Liver (tissue), 9 donors: ENCODE data around the gene KRTAP19-1. TPM values are rescaled to one million over a fixed set of nuclear protein-coding genes. Genes with fewer than 3 reads are reported as not detected.
"Not testable (repeated sequence)": the region's sequence is repeated elsewhere in the genome, so short reads cannot be mapped to it uniquely, and the experiment has no call there.

Experiments used
- DNase-seq: peaks from one replicate; pipeline ENCODE4 v3.0.0-alpha.2; 2017; ENCODE audit warnings: low spot score
- H3K27ac ChIP-seq, 2 donors: one replicate each; pipeline ENCODE4 v1.7.0; 2013; ENCODE audit warnings: inconsistent platforms in 2 of 2, low read length in 2 of 2, control low read depth in 1 of 2, low read depth in 1 of 2, mild to moderate bottlenecking in 1 of 2
- H3K27me3 ChIP-seq, 4 donors: one replicate each; pipeline versions ENCODE4 v1.6.1 to v1.7.0; 2013; ENCODE audit warnings: low read length in 3 of 4, inconsistent platforms in 1 of 4, mild to moderate bottlenecking in 1 of 4, moderate library complexity in 1 of 4; ENCODE audit not compliant: control insufficient read depth in 4 of 4, insufficient read depth in 4 of 4
- H3K36me3 ChIP-seq, 4 donors: one replicate each; pipeline versions ENCODE4 v1.6.1 to v1.7.0; 2013; ENCODE audit warnings: low read length in 3 of 4, mild to moderate bottlenecking in 3 of 4, low read depth in 1 of 4, moderate library complexity in 1 of 4; ENCODE audit not compliant: control insufficient read depth in 4 of 4, insufficient read depth in 3 of 4
- H3K4me1 ChIP-seq, 4 donors: one replicate each; pipeline versions ENCODE4 v1.6.1 to v1.7.0; 2013; ENCODE audit warnings: low read length in 3 of 4, mild to moderate bottlenecking in 3 of 4, moderate library complexity in 1 of 4; ENCODE audit not compliant: control insufficient read depth in 4 of 4, insufficient read depth in 4 of 4
- H3K4me3 ChIP-seq, 3 donors: one replicate each; pipeline versions ENCODE4 v1.6.1 to v1.7.0; 2013; ENCODE audit warnings: low read length in 3 of 3, control low read depth in 1 of 3, low read depth in 1 of 3, mild to moderate bottlenecking in 1 of 3
- H3K9ac ChIP-seq, 2 donors: one replicate each; pipeline ENCODE4 v1.7.0; 2013; ENCODE audit warnings: low read length in 2 of 2, mild to moderate bottlenecking in 2 of 2, moderate library complexity in 2 of 2, control low read depth in 1 of 2, low read depth in 1 of 2
- H3K9me3 ChIP-seq, 4 donors: one replicate each; pipeline versions ENCODE4 v1.6.1 to v1.7.0; 2013; ENCODE audit warnings: low read length in 3 of 4; ENCODE audit not compliant: control insufficient read depth in 4 of 4
- FOXA1 ChIP-seq: IDR thresholded peaks from 2 replicates; pipeline ENCODE4 v1.6.1; 2016; ENCODE audit warnings: antibody characterized with exemption
- FOXA2 ChIP-seq: IDR thresholded peaks from 2 replicates; pipeline ENCODE4 v1.6.1; 2016; ENCODE audit warnings: antibody characterized with exemption
- GABPA ChIP-seq, 2 donors: IDR thresholded peaks in 1 of 2; conservative IDR thresholded peaks in 1 of 2; 2 replicates each; pipeline ENCODE4 v1.6.1; 2016; ENCODE audit warnings: antibody characterized with exemption in 2 of 2, mild to moderate bottlenecking in 1 of 2, moderate library complexity in 1 of 2
- HNF4A ChIP-seq, 2 donors: conservative IDR thresholded peaks; 2 replicates each; pipeline ENCODE4 v1.6.1; 2016; ENCODE audit warnings: antibody characterized with exemption in 2 of 2, mild to moderate bottlenecking in 2 of 2
- JUND ChIP-seq, 2 donors: IDR thresholded peaks; 2 replicates each; pipeline ENCODE4 v1.6.1; 2016; ENCODE audit warnings: antibody characterized with exemption in 2 of 2
- MAX ChIP-seq: IDR thresholded peaks from 2 replicates; pipeline ENCODE4 v1.6.1; 2016; ENCODE audit warnings: antibody characterized with exemption
- NR2F2 ChIP-seq: IDR thresholded peaks from 2 replicates; pipeline ENCODE4 v1.6.1; 2016; ENCODE audit warnings: antibody characterized with exemption
- RAD21 ChIP-seq, 2 donors: IDR thresholded peaks; 2 replicates each; pipeline ENCODE4 v1.6.1; 2016; ENCODE audit warnings: antibody characterized with exemption in 2 of 2, mild to moderate bottlenecking in 2 of 2
- SP1 ChIP-seq: IDR thresholded peaks from 2 replicates; pipeline ENCODE4 v1.6.1; 2018; ENCODE audit warnings: antibody characterized with exemption, mild to moderate bottlenecking
- TAF1 ChIP-seq: conservative IDR thresholded peaks from 2 replicates; pipeline ENCODE4 v1.6.1; 2016; ENCODE audit warnings: antibody characterized with exemption, mild to moderate bottlenecking
- YY1 ChIP-seq: IDR thresholded peaks from 2 replicates; pipeline ENCODE4 v1.6.1; 2016; ENCODE audit warnings: antibody characterized with exemption, mild to moderate bottlenecking
- WGBS: extraction: QIAGEN DNeasy Blood & Tissue Kit; methylation state at CpG from one replicate; pipeline ENCODE4 v1.1.7; 2013; 5-methylcytosine and 5-hydroxymethylcytosine counted together
- polyA plus RNA-seq, 2 donors: library from polyadenylated mRNA; stranded (reverse) in 1 of 2; unstranded in 1 of 2; fragments of 200-250 nt in 1 of 2; fragments of >200 nt in 1 of 2; fragmentation: Nextera tagmentation in 1 of 2; extraction: Ambion mirVana in 1 of 2; gene quantifications; one replicate each; pipeline versions ENCODE4 v1.2.1 to v1.2.3, GENCODE V29; 2013 to 2015
- total RNA-seq, 2 donors: library from RNA; depleted of rRNA; stranded (reverse); fragments of >200 nt; gene quantifications; one replicate each; pipeline ENCODE4 v1.2.3, GENCODE V29; 2014
- TF ChIP-seq, protein P1 (sequence below): IDR thresholded peaks from 2 replicates; pipeline ENCODE4 v1.6.1; 2016; ENCODE audit warnings: antibody characterized with exemption
- TF ChIP-seq, protein P2 (sequence below): fragments of 150-350 bp; IDR thresholded peaks from 2 replicates; pipeline ENCODE4 v1.5.1; 2017; ENCODE audit warnings: improper control_type of control experiment, low read depth, low read length; ENCODE audit not compliant: missing input control
- TF ChIP-seq, protein P3 (sequence below): IDR thresholded peaks from 2 replicates; pipeline ENCODE4 v1.6.1; 2016; ENCODE audit warnings: antibody characterized with exemption
- donor health status: healthy.
- donor health status: healthy.
- donor health status: healthy.
- donor health status: healthy.
- donor health status: healthy.

KRTAP19-1 gene
- total and polyA plus RNA-seq, 4 donors = not detected

DNA sequence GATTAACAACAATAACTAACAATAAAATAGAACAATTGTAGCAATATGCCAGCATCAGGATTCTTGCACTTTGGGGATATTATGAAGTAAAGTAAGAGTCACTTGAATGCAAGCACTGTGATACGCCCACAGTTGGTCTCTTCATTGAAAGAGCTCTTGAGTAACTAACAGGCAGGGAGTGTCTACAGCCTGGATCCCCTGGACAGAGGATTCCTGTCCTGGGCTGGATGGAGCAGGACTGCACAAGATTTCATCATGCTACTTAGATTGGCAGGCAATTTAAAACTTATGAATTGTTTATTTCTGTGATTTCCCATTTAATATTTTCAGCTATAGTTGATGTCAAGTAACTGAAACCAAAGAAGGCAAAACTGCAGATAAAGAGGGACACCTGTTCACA, 35.5 kb upstream of the KRTAP19-1 start:
- H3K27ac ChIP-seq = no peak overlapping the region
- no peaks in the 10 kb centered on the region for H3K36me3 ChIP-seq
- no peaks in the 10 kb centered on the region for H3K9me3 ChIP-seq
- no peak for DNase-seq
- no peak overlapping the region for H3K9ac ChIP-seq
- TF ChIP-seq, protein P1, sequence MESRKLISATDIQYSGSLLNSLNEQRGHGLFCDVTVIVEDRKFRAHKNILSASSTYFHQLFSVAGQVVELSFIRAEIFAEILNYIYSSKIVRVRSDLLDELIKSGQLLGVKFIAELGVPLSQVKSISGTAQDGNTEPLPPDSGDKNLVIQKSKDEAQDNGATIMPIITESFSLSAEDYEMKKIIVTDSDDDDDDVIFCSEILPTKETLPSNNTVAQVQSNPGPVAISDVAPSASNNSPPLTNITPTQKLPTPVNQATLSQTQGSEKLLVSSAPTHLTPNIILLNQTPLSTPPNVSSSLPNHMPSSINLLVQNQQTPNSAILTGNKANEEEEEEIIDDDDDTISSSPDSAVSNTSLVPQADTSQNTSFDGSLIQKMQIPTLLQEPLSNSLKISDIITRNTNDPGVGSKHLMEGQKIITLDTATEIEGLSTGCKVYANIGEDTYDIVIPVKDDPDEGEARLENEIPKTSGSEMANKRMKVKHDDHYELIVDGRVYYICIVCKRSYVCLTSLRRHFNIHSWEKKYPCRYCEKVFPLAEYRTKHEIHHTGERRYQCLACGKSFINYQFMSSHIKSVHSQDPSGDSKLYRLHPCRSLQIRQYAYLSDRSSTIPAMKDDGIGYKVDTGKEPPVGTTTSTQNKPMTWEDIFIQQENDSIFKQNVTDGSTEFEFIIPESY = no peak
- H3K4me1 ChIP-seq = no peaks in the 10 kb centered on the region
- WGBS = 76% methylated on average over 1 of the region's 1 CpG
- H3K4me3 ChIP-seq = no peak overlapping the region
- H3K27me3 ChIP-seq = no peaks in the 10 kb centered on the region

DNA sequence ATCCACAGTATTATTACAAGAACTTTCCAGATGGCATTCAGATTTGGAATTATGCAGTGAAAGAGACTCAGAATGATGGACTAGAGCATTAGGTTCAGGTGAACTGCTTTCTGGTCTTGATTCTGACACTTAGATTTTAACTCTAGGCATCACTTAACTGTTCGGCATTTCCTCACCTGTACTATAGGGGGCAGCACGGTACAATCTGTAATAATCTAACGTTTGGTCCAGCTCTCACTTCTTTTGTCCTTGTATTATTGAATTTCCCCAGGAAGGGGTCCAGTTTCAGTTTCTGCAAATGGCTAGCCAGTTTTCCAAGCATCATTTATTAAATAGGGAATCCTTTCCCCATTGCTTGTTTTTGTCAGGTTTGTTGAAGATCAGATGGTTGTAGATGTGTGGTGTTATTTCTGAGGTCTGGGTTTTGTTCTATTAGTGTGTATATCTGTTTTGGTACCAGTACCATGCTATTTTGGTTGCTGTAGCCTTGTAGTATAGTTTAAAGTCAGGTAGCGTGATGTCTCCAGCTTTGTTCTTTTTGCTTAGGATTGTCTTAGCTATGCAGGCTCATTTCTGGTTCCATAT, 25.5 kb upstream of the KRTAP19-1 start:
- not testable (repeated sequence) for H3K27ac ChIP-seq, H3K4me3 ChIP-seq, H3K27me3 ChIP-seq, H3K36me3 ChIP-seq, H3K4me1 ChIP-seq, H3K9ac ChIP-seq, DNase-seq, H3K9me3 ChIP-seq
- peak in 1 of 2 donors; percentile 18 for TF ChIP-seq RAD21 (IDR thresholded peaks at IDR 0.05)
- TF ChIP-seq, protein P2, sequence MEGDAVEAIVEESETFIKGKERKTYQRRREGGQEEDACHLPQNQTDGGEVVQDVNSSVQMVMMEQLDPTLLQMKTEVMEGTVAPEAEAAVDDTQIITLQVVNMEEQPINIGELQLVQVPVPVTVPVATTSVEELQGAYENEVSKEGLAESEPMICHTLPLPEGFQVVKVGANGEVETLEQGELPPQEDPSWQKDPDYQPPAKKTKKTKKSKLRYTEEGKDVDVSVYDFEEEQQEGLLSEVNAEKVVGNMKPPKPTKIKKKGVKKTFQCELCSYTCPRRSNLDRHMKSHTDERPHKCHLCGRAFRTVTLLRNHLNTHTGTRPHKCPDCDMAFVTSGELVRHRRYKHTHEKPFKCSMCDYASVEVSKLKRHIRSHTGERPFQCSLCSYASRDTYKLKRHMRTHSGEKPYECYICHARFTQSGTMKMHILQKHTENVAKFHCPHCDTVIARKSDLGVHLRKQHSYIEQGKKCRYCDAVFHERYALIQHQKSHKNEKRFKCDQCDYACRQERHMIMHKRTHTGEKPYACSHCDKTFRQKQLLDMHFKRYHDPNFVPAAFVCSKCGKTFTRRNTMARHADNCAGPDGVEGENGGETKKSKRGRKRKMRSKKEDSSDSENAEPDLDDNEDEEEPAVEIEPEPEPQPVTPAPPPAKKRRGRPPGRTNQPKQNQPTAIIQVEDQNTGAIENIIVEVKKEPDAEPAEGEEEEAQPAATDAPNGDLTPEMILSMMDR = peak; percentile 15
- 22% methylated on average over 4 of the region's 4 CpGs for WGBS

DNA sequence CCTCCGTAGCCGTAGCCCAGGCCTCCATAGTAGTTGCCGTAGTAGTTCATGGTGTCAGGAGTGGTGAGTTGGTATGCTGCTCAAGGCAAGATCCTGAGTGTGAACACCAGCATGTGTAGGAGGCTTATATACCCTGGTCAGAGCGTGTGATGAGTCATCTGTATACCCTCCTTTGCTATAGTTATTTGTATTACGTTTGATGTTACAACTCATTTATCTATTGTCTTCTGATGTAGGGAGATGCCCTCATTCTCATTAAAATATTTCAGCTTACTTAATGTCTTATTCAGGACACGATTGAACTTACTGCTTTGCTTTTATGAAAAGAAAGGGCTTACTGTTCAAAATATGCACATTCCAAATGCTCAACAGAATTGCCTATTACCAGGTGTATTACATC, 21.9 kb upstream of the KRTAP19-1 start, which contains the start of gene KRTAP19-5:
Gene KRTAP19-5, minus strand, starts transcription at position 101 of the 400 bp plus-strand sequence. Its CDS starts 51 bp downstream, at position 50.
- H3K27ac ChIP-seq = no peak within 1 kb of the TSS
- no peak for TF ChIP-seq YY1
- no peaks in the 10 kb centered on the region for H3K27me3 ChIP-seq
- DNase-seq = no peak
- no peaks in the 10 kb centered on the region for H3K9me3 ChIP-seq
- H3K36me3 ChIP-seq = no peaks in the 10 kb centered on the region
- WGBS = 72% methylated on average over 6 of the region's 6 CpGs
- no peaks in the 10 kb centered on the region for H3K4me1 ChIP-seq
- H3K4me3 ChIP-seq = no peak within 1 kb of the TSS
- no peak within 1 kb of the TSS for H3K9ac ChIP-seq

- Histone ChIP-seq H3K27ac (no peak within 1 kb of the TSS), H3K9ac (no peak within 1 kb of the TSS), H3K36me3 (no peaks in the 10 kb centered on the region), H3K4me1 (no peaks in the 10 kb centered on the region), H3K9me3 (no peaks in the 10 kb centered on the region), H3K27me3 (no peaks in the 10 kb centered on the region), H3K4me3 (no peak within 1 kb of the TSS)
- 58% methylated on average over 4 of the region's 4 CpGs for WGBS
- no peak for DNase-seq
- no peak for TF ChIP-seq FOXA2
- TF ChIP-seq FOXA1 = no peak
- TF ChIP-seq, protein P1 = no peak
- no peak for TF ChIP-seq SP1
- TF ChIP-seq NR2F2 = no peak
- TF ChIP-seq, protein P2 = no peak
- no peak for TF ChIP-seq HNF4A (conservative IDR thresholded peaks at IDR 0.05)
- TF ChIP-seq GABPA (IDR thresholded peaks at IDR 0.05 in 1 of 2, conservative IDR thresholded peaks at IDR 0.05 in 1 of 2) = no peak
- TF ChIP-seq, protein P3, sequence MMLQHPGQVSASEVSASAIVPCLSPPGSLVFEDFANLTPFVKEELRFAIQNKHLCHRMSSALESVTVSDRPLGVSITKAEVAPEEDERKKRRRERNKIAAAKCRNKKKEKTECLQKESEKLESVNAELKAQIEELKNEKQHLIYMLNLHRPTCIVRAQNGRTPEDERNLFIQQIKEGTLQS = no peak
- TF ChIP-seq RAD21 (IDR thresholded peaks at IDR 0.05) = no peak
- TF ChIP-seq MAX = no peak
- TF ChIP-seq JUND (IDR thresholded peaks at IDR 0.05) = no peak
- no peak for TF ChIP-seq TAF1
These were observed 16.9 kb upstream of the KRTAP19-1 start, which contains the start of gene KRTAP19-4 for GRCh38 chr21:30497065-30497464. Gene KRTAP19-4 (minus strand): TSS chr21:30497165. CDS start chr21:30497110, 55 bp downstream.
